Stimulated activated CD4-positive, alpha-beta T cell treated with anti-CD3 and anti-CD28 coated beads, TNF-alpha, amount 100 ng/mL, for 48 hours (primary cell): ENCODE results near the gene MOK.

Experiments
- DNase-seq, 3 donors: peaks; one replicate each; pipeline ENCODE4 v3.0.0-alpha.2; 2020; ENCODE audit warnings: low read depth in 3 of 3

MOK gene

GRCh38 chr14:102181187-102181586, 123.8 kb downstream of the MOK start:
- DNase-seq: no peak

- no peak for DNase-seq
Observed at GRCh38 chr14:102180248-102180998, 124.5 kb downstream of the MOK start.
